Smooth muscle cell (in vitro differentiated cells): ENCODE results near the gene TMUB1. TPM values are rescaled to one million over a fixed set of nuclear protein-coding genes. Genes with fewer than 3 reads are reported as not detected.
A peak's percentile ranks its signal among the peaks of the same experiment; 100 is the strongest.

Experiments
- DNase-seq: peaks from one replicate; lab custom pipeline; 2025; ENCODE audit not compliant: unreplicated experiment; lab: John Stamatoyannopoulos, UW
- H2AFZ ChIP-seq: fragments of 200-600 bp; sonication (generic); 2 replicates; pipeline ENCODE4 v1.6.0; 2016; ENCODE audit warnings: antibody characterized with exemption, low read depth, mild to moderate bottlenecking
- H3F3A ChIP-seq: fragments of 200-600 bp; sonication (generic); 2 replicates; pipeline ENCODE4 v1.6.0; 2017; ENCODE audit warnings: antibody characterized with exemption, low read depth
- H3K27ac ChIP-seq: fragments of 200-600 bp; sonication (generic); 2 replicates; pipeline ENCODE4 v1.5.1; 2016; ENCODE audit warnings: low read depth, mild to moderate bottlenecking
- H3K27me3 ChIP-seq: fragments of 200-600 bp; sonication (generic); 2 replicates; pipeline ENCODE4 v1.6.1; 2016; ENCODE audit warnings: low read depth, mild to moderate bottlenecking
- H3K36me3 ChIP-seq: fragments of 200-600 bp; sonication (generic); 2 replicates; pipeline ENCODE4 v1.5.1; 2016; ENCODE audit warnings: low read depth
- H3K4me1 ChIP-seq: fragments of 200-600 bp; sonication (generic); 2 replicates; pipeline ENCODE4 v1.5.1; 2016; ENCODE audit warnings: low read depth
- H3K4me2 ChIP-seq: fragments of 200-600 bp; sonication (generic); 2 replicates; pipeline ENCODE4 v1.6.0; 2016; ENCODE audit warnings: mild to moderate bottlenecking
- H3K4me3 ChIP-seq: fragments of 200-600 bp; sonication (generic); 2 replicates; pipeline ENCODE4 v1.5.1; 2016; ENCODE audit warnings: mild to moderate bottlenecking
- H3K79me2 ChIP-seq: fragments of 200-600 bp; sonication (generic); 2 replicates; pipeline ENCODE4 v1.6.0; 2016; ENCODE audit warnings: low read depth, mild to moderate bottlenecking
- H3K9ac ChIP-seq: fragments of 200-600 bp; sonication (generic); 2 replicates; pipeline ENCODE4 v1.6.0; 2016; ENCODE audit warnings: low read depth
- H3K9me3 ChIP-seq: fragments of 200-600 bp; sonication (generic); replicated peaks from 2 replicates; pipeline ENCODE4 v1.5.1; 2016; ENCODE audit warnings: low read depth
- H4K20me1 ChIP-seq: fragments of 200-600 bp; sonication (generic); 2 replicates; pipeline ENCODE4 v1.6.0; 2016; ENCODE audit warnings: low read depth
- WGBS: methylation state at CpG from one replicate; pipeline ENCODE4 v1.1.7; 2016; ENCODE audit warnings: low lambda C conversion rate; 5-methylcytosine and 5-hydroxymethylcytosine counted together
- polyA plus RNA-seq: library from polyadenylated mRNA; unstranded; fragments of >200 nt; fragmentation: Nextera tagmentation; extraction: Ambion mirVana; gene quantifications from 2 replicates; pipeline ENCODE4 v1.2.1, GENCODE V29; 2016
- total RNA-seq: library from RNA; depleted of rRNA; stranded (reverse); fragments of >200 nt; gene quantifications from 2 replicates; pipeline ENCODE4 v1.2.3, GENCODE V29; 2014
- TF ChIP-seq, protein P1 (sequence below): fragments of 200-600 bp; sonication (generic); IDR thresholded peaks from 2 replicates; pipeline ENCODE4 v1.5.1; 2017; ENCODE audit warnings: borderline replicate concordance, mild to moderate bottlenecking, antibody characterized with exemption; ENCODE audit not compliant: insufficient read depth, poor library complexity, severe bottlenecking

The TMUB1 gene
- total and polyA plus RNA-seq, 2 experiments from 2014 or later, result 35.9 to 69.8 TPM

DNA sequence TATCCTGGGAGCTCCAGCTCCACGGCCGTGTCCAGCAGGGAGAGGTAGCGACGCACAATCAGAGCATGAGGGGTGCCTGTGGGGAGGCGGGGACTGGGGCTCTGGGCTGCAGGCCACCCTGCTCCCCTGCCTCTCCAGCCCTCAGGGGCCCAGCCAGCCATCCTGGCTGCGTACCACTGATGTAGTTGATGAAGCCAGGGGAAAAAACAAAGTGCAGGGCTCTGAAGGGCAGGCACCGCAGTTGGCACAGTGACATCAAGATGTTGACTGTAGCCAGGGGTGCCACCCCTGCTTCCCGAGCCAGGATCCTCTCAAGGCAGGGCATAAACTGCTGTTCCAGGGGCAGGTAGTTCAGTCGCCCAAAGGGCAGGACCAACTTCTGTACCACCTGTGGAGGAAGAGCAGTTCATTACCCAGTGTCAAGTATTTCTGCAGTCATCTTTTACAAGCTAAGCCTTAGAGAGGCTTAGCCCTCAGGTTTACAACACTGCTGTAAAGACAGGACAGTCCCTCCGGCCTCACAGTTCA, 5.5 kb downstream of the TMUB1 start:
- H3K9ac ChIP-seq, result no peak overlapping the region
- H3K27me3 ChIP-seq, result no peaks in the 10 kb centered on the region
- peaks cover 21% of the 10 kb centered on the region for H4K20me1 ChIP-seq
- TF ChIP-seq, protein P1, sequence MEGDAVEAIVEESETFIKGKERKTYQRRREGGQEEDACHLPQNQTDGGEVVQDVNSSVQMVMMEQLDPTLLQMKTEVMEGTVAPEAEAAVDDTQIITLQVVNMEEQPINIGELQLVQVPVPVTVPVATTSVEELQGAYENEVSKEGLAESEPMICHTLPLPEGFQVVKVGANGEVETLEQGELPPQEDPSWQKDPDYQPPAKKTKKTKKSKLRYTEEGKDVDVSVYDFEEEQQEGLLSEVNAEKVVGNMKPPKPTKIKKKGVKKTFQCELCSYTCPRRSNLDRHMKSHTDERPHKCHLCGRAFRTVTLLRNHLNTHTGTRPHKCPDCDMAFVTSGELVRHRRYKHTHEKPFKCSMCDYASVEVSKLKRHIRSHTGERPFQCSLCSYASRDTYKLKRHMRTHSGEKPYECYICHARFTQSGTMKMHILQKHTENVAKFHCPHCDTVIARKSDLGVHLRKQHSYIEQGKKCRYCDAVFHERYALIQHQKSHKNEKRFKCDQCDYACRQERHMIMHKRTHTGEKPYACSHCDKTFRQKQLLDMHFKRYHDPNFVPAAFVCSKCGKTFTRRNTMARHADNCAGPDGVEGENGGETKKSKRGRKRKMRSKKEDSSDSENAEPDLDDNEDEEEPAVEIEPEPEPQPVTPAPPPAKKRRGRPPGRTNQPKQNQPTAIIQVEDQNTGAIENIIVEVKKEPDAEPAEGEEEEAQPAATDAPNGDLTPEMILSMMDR, result no peak
- no peak overlapping the region for H3K27ac ChIP-seq
- DNase-seq, result no peak
- no peaks in the 10 kb centered on the region for H3K36me3 ChIP-seq
- H3F3A ChIP-seq, result peaks cover 16% of the 10 kb centered on the region
- no peak overlapping the region for H2AFZ ChIP-seq
- 87% methylated on average over 10 of the region's 10 CpGs for WGBS
- peaks cover 29% of the 10 kb centered on the region for H3K79me2 ChIP-seq
- no peak overlapping the region for H3K4me3 ChIP-seq
- peaks cover 23% of the 10 kb centered on the region for H3K4me1 ChIP-seq
- H3K9me3 ChIP-seq, result no peaks in the 10 kb centered on the region
- no peak overlapping the region for H3K4me2 ChIP-seq

DNA sequence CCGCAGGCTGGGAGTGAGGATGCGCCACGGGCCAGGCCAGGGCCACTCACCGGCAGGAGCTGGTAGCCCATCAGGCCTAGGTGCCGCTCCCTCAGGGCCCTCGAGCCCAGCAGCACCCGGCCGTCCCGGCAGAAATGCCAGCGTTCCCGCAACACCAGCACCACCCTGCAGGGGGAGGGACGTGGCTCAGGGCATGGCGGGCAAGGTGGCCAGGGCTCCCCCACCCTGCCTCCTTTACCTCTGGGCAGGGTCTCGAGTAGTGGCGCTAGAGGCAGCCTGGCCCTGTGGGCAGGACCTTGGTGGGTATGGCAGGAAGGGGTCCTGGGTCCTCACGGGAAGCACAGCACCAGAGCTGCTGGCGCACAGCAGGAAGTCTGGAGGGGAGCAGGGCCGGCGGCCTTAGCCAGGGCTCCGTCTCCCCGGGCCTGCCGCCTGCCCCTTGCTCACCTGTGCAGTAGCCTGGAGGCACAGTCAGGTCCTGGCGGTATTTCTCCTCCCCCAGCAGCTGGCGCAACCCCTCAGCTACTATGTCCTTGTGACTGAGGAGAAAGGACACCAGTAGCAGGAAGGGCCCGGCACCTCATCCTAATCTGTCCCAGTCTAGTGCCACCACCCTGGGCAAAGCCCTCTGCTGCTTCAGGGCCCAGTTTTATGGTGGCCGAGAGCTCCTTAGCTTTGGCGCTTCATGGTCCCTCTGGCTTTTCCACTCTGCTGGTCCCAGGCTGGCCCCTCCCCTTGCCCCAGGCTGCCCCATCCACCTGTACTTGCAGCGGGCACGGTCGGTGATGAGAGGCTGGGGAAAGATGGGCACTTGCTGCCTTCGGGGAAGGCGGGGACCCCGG, 6.2 kb downstream of the TMUB1 start:
- Histone ChIP-seq H3F3A (peaks cover 16% of the 10 kb centered on the region), H3K9me3 (no peaks in the 10 kb centered on the region), H3K27me3 (no peaks in the 10 kb centered on the region), H3K4me2 (no peak overlapping the region), H3K9ac (no peak overlapping the region), H3K27ac (no peak overlapping the region), H3K79me2 (peaks cover 22% of the 10 kb centered on the region), H3K36me3 (no peaks in the 10 kb centered on the region), H4K20me1 (peaks cover 21% of the 10 kb centered on the region), H3K4me1 (peaks cover 16% of the 10 kb centered on the region), H2AFZ (no peak overlapping the region), H3K4me3 (no peak overlapping the region)
- TF ChIP-seq, protein P1, result peak; percentile 37
- DNase-seq, result no peak
- WGBS, result 86% methylated on average over 32 of the region's 33 CpGs

DNA sequence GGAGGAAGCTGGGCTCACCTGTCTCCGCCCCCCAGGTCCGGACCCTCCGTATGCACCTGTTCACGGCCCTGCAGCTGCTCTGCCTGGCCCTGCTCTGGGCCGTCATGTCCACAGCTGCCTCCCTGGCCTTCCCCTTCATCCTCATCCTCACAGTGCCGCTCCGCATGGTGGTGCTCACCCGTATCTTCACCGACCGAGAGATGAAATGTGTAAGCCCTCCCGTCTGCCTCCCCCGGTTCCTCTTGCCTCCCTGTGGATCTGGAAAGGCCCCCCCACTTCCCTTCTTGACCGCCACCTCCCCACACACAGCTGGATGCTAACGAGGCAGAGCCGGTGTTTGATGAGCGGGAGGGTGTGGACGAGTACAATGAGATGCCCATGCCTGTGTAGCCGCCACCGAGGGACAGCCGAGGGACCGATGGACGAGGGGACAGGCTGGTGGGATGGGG, 7.3 kb downstream of the TMUB1 start:
- Histone ChIP-seq H3K4me3 (no peak overlapping the region), H4K20me1 (peaks cover 21% of the 10 kb centered on the region), H3K79me2 (peaks cover 21% of the 10 kb centered on the region), H3K9me3 (no peaks in the 10 kb centered on the region), H3K4me2 (no peak overlapping the region), H3K27ac (no peak overlapping the region), H3F3A (peaks cover 16% of the 10 kb centered on the region), H3K9ac (no peak overlapping the region), H3K4me1 (peaks cover 9% of the 10 kb centered on the region), H3K27me3 (no peaks in the 10 kb centered on the region), H2AFZ (no peak overlapping the region), H3K36me3 (no peaks in the 10 kb centered on the region)
- no peak for DNase-seq
- TF ChIP-seq, protein P1, result no peak
- 89% methylated on average over 22 of the region's 22 CpGs for WGBS

DNA sequence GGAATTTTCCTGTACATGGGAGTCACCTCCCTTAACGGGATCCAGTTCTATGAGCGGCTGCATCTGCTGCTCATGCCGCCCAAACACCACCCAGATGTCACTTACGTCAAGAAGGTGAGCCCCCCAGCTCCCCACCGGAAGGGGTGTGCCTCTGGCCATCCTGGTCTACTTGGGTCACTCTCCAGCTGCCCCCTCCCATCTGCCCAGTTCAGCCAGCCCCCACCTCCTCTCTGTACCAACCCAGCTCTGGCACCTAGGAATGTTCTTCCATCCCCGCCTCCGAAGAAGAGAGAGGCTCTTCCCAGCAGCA, 7.7 kb downstream of the TMUB1 start:
- no peak overlapping the region for H3K4me2 ChIP-seq
- H3K9me3 ChIP-seq, result no peaks in the 10 kb centered on the region
- no peaks in the 10 kb centered on the region for H3K36me3 ChIP-seq
- no peak for DNase-seq
- H3K27me3 ChIP-seq, result no peaks in the 10 kb centered on the region
- peaks cover 16% of the 10 kb centered on the region for H3F3A ChIP-seq
- peaks cover 7% of the 10 kb centered on the region for H3K4me1 ChIP-seq
- no peak overlapping the region for H3K9ac ChIP-seq
- no peak overlapping the region for H3K27ac ChIP-seq
- TF ChIP-seq, protein P1, result no peak
- no peak overlapping the region for H2AFZ ChIP-seq
- peaks cover 21% of the 10 kb centered on the region for H3K79me2 ChIP-seq
- H3K4me3 ChIP-seq, result no peak overlapping the region
- WGBS, result 100% methylated on average over 3 of the region's 7 CpGs
- peaks cover 21% of the 10 kb centered on the region for H4K20me1 ChIP-seq
